ENCODE measurements around the gene KLHL29. TPM values are rescaled to one million over a fixed set of nuclear protein-coding genes. Genes with fewer than 3 reads are reported as not detected.
A peak's percentile ranks its signal among the peaks of the same experiment; 100 is the strongest.

KLHL29 gene
- total and polyA plus RNA-seq, 2 experiments from 2014 or later = 1.9 to 6.4 TPM

DNA sequence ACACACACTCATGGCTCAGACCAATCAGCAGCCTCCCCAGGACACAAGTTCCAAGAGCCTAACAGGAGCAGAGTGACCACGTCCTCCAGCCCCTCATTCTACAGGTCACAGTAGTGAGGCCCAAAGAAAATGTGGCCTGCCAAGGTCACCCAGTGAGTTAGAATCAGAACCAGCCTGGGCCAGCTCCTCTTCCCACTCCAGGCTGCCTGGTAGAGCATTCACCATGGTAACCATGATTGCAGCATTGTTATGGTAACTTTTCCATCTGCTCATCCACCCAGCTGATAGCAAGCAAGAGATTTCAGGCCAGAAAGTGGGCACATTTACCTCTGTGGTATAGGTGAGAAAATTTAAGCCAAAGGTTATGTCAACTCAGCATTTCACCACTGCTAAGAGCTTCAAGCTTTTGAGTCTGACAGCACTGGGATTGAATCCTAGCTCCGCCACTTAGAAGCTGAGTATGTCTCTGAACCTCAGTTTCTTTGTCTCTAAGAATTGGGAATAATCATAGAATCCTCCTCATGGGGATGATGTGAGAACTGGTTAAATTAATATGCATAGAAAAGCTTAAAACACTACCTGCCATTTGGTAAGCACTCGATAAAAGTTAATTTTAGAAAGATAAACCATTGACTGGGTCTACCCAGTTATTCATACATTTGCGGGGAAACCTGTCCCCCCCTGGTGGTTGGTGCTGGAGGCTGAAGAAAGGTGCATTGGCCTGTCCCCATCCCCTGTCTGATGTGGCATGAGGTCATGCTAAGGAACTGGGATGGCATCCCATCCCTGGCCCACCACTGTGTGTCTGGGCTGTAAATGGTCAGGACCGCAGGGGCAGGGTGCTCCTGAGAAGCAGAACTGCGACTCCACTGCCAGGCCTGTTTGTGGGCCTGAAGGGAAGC, 181.5 kb downstream of the KLHL29 start:
- Histone ChIP-seq H3K79me2 (ENCODE audit: insufficient read depth) (no peaks in the 10 kb centered on the region), H3F3A (ENCODE audit: insufficient read depth) (no peaks in the 10 kb centered on the region; the same call in 1 of the 2 replicates), H2AFZ (no peak overlapping the region), H3K9ac (no peak overlapping the region), H3K9me2 (ENCODE audit: insufficient read depth) (no peaks in the 10 kb centered on the region), H3K4me2 (ENCODE audit: unreplicated experiment) (no peak overlapping the region), H4K20me1 (ENCODE audit: insufficient read depth) (no peaks in the 10 kb centered on the region), H3K4me1 (ENCODE audit: insufficient read depth) (peaks cover 14% of the 10 kb centered on the region), H3K36me3 (ENCODE audit: low read depth) (no peaks in the 10 kb centered on the region), H3K27me3 (replicated peaks; ENCODE audit: insufficient read depth) (no peaks in the 10 kb centered on the region), H3K9me3 (ENCODE audit: low read depth) (no peaks in the 10 kb centered on the region), H3K4me3 (no peak overlapping the region), H3K27ac (no peak overlapping the region)
- TF ChIP-seq EZH2 (IDR thresholded peaks at IDR 0.05; ENCODE audit: insufficient read depth, poor library complexity, severe bottlenecking) (no peak), EZH2phosphoT487 (IDR thresholded peaks at IDR 0.05; ENCODE audit: insufficient read depth, low read depth) (no peak)
- whole genome bisulfite sequencing, 2 experiments (ENCODE audit: low coverage in 1 of 2, low lambda C conversion rate in 2 of 2, missing lambda C conversion rate in 2 of 2) = 83 to 91% methylated on average over 6 of the region's 6 CpGs
- in situ Hi-C loops (cut with MboI) = no loop called here
- DNase-seq = peak; percentile 69

DNA sequence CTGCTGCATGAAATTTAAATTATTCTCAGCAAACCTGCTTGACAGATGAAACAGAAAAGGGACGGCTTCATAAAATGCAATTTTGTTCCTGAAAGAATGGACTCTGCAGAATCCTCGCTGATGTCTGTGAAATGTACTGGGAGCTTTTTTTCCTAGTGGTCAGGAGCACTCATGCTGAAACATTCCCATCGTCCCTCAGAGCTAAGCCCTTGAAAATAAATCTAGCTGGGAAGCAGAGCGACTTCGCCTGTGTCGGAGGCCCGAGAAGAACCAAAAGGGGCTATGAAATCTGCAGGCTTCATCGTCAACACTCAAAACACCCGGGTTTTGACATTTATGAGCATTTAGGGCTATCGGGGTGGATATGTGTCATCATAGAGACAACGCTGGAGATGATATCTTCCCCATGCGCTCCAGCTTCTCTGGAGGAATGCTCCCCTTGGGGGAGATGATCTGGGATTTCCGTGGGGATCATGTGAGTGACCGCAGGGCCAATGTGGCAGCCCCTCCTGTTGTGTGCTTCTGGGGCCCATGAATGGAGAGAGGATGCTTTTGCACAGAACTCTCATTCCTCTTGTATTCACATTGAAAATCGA, 182.3 kb downstream of the KLHL29 start:
- Histone ChIP-seq H3K9me3 (ENCODE audit: low read depth) (no peaks in the 10 kb centered on the region), H3K27me3 (replicated peaks; ENCODE audit: insufficient read depth) (no peaks in the 10 kb centered on the region), H3K79me2 (ENCODE audit: insufficient read depth) (no peaks in the 10 kb centered on the region), H3K27ac (no peak overlapping the region), H2AFZ (no peak overlapping the region), H3K4me1 (ENCODE audit: insufficient read depth) (peaks cover 14% of the 10 kb centered on the region), H3K36me3 (ENCODE audit: low read depth) (no peaks in the 10 kb centered on the region), H3F3A (ENCODE audit: insufficient read depth) (no peaks in the 10 kb centered on the region; the same call in 1 of the 2 replicates), H3K4me3 (no peak overlapping the region), H3K9ac (no peak overlapping the region), H4K20me1 (ENCODE audit: insufficient read depth) (no peaks in the 10 kb centered on the region), H3K9me2 (ENCODE audit: insufficient read depth) (no peaks in the 10 kb centered on the region), H3K4me2 (ENCODE audit: unreplicated experiment) (no peak overlapping the region)
- DNase-seq = no peak
- in situ Hi-C loops (cut with MboI) = no loop called here
- WGBS, 2 experiments (ENCODE audit: low coverage in 1 of 2, low lambda C conversion rate in 2 of 2, missing lambda C conversion rate in 2 of 2) = 95 to 97% methylated on average over 15 of the region's 15 CpGs
- TF ChIP-seq EZH2 (IDR thresholded peaks at IDR 0.05; ENCODE audit: insufficient read depth, poor library complexity, severe bottlenecking) (no peak), EZH2phosphoT487 (IDR thresholded peaks at IDR 0.05; ENCODE audit: insufficient read depth, low read depth) (no peak)

DNA sequence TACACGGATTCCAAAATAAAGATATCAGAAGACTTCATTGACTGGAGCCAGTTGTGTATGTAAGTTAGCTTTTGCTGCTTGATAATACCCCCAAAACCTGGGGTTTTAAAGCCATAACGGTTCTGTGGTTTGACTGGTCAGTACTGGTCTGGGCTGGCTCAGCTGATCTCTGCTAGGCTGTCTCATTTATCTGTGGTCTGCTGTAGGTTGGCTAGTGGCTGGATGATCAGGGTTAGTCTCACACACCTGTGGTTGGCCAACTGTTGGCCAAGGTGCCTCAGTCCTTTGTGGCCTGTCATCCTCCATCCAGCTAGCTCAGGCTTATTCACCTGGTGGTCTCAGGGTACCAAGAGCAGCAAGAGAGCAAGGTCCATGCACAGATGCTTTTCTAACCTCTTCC, 183.2 kb downstream of the KLHL29 start:
- H3K9me2 ChIP-seq (ENCODE audit: insufficient read depth) = no peaks in the 10 kb centered on the region
- 94% methylated on average over 2 of the region's 2 CpGs for WGBS, 2 experiments (ENCODE audit: low coverage in 1 of 2, low lambda C conversion rate in 2 of 2, missing lambda C conversion rate in 2 of 2)
- no peak overlapping the region for H2AFZ ChIP-seq
- no peaks in the 10 kb centered on the region; the same call in 1 of the 2 replicates for H3F3A ChIP-seq (ENCODE audit: insufficient read depth)
- H3K79me2 ChIP-seq (ENCODE audit: insufficient read depth) = no peaks in the 10 kb centered on the region
- H3K36me3 ChIP-seq (ENCODE audit: low read depth) = no peaks in the 10 kb centered on the region
- no peaks in the 10 kb centered on the region for H3K9me3 ChIP-seq (ENCODE audit: low read depth)
- no peaks in the 10 kb centered on the region for H4K20me1 ChIP-seq (ENCODE audit: insufficient read depth)
- TF ChIP-seq EZH2phosphoT487 (IDR thresholded peaks at IDR 0.05; ENCODE audit: insufficient read depth, low read depth) (no peak), EZH2 (IDR thresholded peaks at IDR 0.05; ENCODE audit: insufficient read depth, poor library complexity, severe bottlenecking) (no peak)
- peaks cover 11% of the 10 kb centered on the region for H3K4me1 ChIP-seq (ENCODE audit: insufficient read depth)
- no peaks in the 10 kb centered on the region for H3K27me3 ChIP-seq (replicated peaks; ENCODE audit: insufficient read depth)
- DNase-seq = no peak
- no peak overlapping the region for H3K27ac ChIP-seq
- H3K4me2 ChIP-seq (ENCODE audit: unreplicated experiment) = no peak overlapping the region
- H3K9ac ChIP-seq = no peak overlapping the region
- no peak overlapping the region for H3K4me3 ChIP-seq
- in situ Hi-C loops (cut with MboI) = no loop called here

DNA sequence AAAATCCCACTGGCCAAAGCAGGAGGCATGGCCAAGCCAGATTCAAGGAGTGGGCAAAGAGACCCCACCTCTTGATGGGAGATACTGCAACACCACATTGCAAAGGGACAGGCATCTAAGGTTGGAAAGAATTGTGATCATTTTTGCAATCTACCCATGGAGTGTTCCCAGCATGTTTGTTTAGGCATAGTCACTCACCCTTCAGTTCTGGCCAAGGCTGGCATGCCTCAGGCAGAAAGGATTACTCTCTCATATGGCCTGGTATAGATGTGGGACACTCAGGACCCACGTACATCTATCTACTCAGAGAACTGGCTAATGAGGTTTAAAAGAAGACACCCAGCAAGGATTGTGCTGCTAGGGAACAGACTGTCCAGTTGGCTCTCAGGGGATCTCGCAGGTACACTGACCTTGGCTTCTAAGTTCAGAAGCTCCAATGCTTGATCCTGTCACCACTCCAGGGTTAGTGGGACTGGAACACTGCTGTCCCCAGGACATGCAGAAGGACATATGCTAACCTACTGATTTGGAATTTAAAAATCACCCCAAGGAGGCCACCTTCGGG, 183.7 kb downstream of the KLHL29 start:
- no peak overlapping the region for H2AFZ ChIP-seq
- no peak overlapping the region for H3K4me3 ChIP-seq
- peak; percentile 30 for DNase-seq
- no peaks in the 10 kb centered on the region for H3K27me3 ChIP-seq (replicated peaks; ENCODE audit: insufficient read depth)
- no peaks in the 10 kb centered on the region for H3K79me2 ChIP-seq (ENCODE audit: insufficient read depth)
- H3K4me2 ChIP-seq (ENCODE audit: unreplicated experiment) = no peak overlapping the region
- no peaks in the 10 kb centered on the region for H3K9me3 ChIP-seq (ENCODE audit: low read depth)
- in situ Hi-C loops (cut with MboI) = no loop called here
- H3F3A ChIP-seq (ENCODE audit: insufficient read depth) = no peaks in the 10 kb centered on the region; the same call in 1 of the 2 replicates
- H3K9ac ChIP-seq = no peak overlapping the region
- H3K4me1 ChIP-seq (ENCODE audit: insufficient read depth) = peaks cover 6% of the 10 kb centered on the region
- H4K20me1 ChIP-seq (ENCODE audit: insufficient read depth) = no peaks in the 10 kb centered on the region
- no peaks in the 10 kb centered on the region for H3K36me3 ChIP-seq (ENCODE audit: low read depth)
- TF ChIP-seq EZH2 (IDR thresholded peaks at IDR 0.05; ENCODE audit: insufficient read depth, poor library complexity, severe bottlenecking) (no peak), EZH2phosphoT487 (IDR thresholded peaks at IDR 0.05; ENCODE audit: insufficient read depth, low read depth) (no peak)
- WGBS, 2 experiments (ENCODE audit: low coverage in 1 of 2, low lambda C conversion rate in 2 of 2, missing lambda C conversion rate in 2 of 2) = 69 to 88% methylated on average over 3 of the region's 3 CpGs
- no peak overlapping the region for H3K27ac ChIP-seq
- no peaks in the 10 kb centered on the region for H3K9me2 ChIP-seq (ENCODE audit: insufficient read depth)

Measured in GM23248 (cell line).